GM23338 (cell line): Measurements from ENCODE around the gene MCOLN2. TPM values are rescaled to one million over a fixed set of nuclear protein-coding genes. Genes with fewer than 3 reads are reported as not detected.
"Not testable (repeated sequence)": the region's sequence is repeated elsewhere in the genome, so short reads cannot be mapped to it uniquely, and the experiment has no call there.

Experiments
- ATAC-seq: fragments of 200-7000 bp; cut with Tn5 transposase; 3 replicates; pipeline ENCODE4 v1.9.1; 2020
- DNase-seq: peaks from one replicate; pipeline ENCODE4 v3.0.0-alpha.2; 2015; ENCODE audit warnings: low spot score
- H2AFZ ChIP-seq: fragments of 200-600 bp; sonication (generic); 2 replicates; pipeline ENCODE4 v1.8.0; 2016; ENCODE audit warnings: antibody characterized with exemption, mild to moderate bottlenecking, moderate library complexity
- H3F3A ChIP-seq: fragments of 200-600 bp; sonication (generic); replicated peaks from 2 replicates; pipeline ENCODE4 v1.8.0; 2017; ENCODE audit warnings: antibody characterized with exemption, mixed run types, low read depth
- H3K27ac ChIP-seq: fragments of 200-600 bp; sonication (generic); 2 replicates; pipeline ENCODE4 v1.6.1; 2016; ENCODE audit warnings: low read depth
- H3K27me3 ChIP-seq: fragments of 200-600 bp; sonication (generic); 2 replicates; pipeline ENCODE4 v1.8.0; 2016; ENCODE audit warnings: mild to moderate bottlenecking, mixed run types, moderate library complexity; ENCODE audit not compliant: insufficient read depth
- H3K36me3 ChIP-seq: fragments of 200-600 bp; sonication (generic); 2 replicates; pipeline ENCODE4 v1.8.0; 2016; ENCODE audit warnings: mild to moderate bottlenecking; ENCODE audit not compliant: insufficient read depth
- H3K4me1 ChIP-seq: fragments of 200-600 bp; sonication (generic); 2 replicates; pipeline ENCODE4 v1.8.0; 2016; ENCODE audit warnings: mild to moderate bottlenecking, moderate library complexity; ENCODE audit not compliant: insufficient read depth
- H3K4me2 ChIP-seq: fragments of 200-600 bp; sonication (generic); 2 replicates; pipeline ENCODE4 v1.7.1; 2017; ENCODE audit warnings: mixed run types
- H3K4me3 ChIP-seq: fragments of 200-600 bp; sonication (generic); 2 replicates; pipeline ENCODE4 v1.6.1; 2016; ENCODE audit warnings: mixed run types
- H3K79me2 ChIP-seq: fragments of 200-600 bp; sonication (generic); replicated peaks from 2 replicates; pipeline ENCODE4 v1.8.0; 2017; ENCODE audit warnings: mild to moderate bottlenecking; ENCODE audit not compliant: insufficient read depth
- H3K9me2 ChIP-seq: fragments of 200-600 bp; sonication (generic); 2 replicates; pipeline ENCODE4 v1.8.0; 2017; ENCODE audit not compliant: insufficient read depth
- H4K20me1 ChIP-seq: fragments of 200-600 bp; sonication (generic); replicated peaks from 2 replicates; pipeline ENCODE4 v1.8.0; 2017; ENCODE audit warnings: mild to moderate bottlenecking; ENCODE audit not compliant: insufficient read depth
- H3K27ac Mint-ChIP-seq: 2 replicates; pipeline ENCODE4 v1.8.0; 2020; ENCODE audit warnings: inconsistent platforms, mild to moderate bottlenecking, moderate library complexity, mixed read lengths
- H3K27me3 Mint-ChIP-seq: 3 replicates; pipeline ENCODE4 v1.8.0; 2022; ENCODE audit warnings: low read depth, mild to moderate bottlenecking, moderate library complexity, mixed read lengths, inconsistent platforms; ENCODE audit not compliant: insufficient read depth, poor library complexity
- H3K36me3 Mint-ChIP-seq: 3 replicates; pipeline ENCODE4 v1.8.0; 2021; ENCODE audit warnings: low read depth, mild to moderate bottlenecking, inconsistent platforms, moderate library complexity, mixed read lengths
- H3K4me1 Mint-ChIP-seq: 3 replicates; pipeline ENCODE4 v1.8.0; 2020; ENCODE audit warnings: mild to moderate bottlenecking, inconsistent platforms, mixed read lengths
- H3K4me3 Mint-ChIP-seq: 3 replicates; pipeline ENCODE4 v1.8.0; 2021; ENCODE audit warnings: moderate library complexity, mild to moderate bottlenecking, inconsistent platforms, mixed read lengths
- H3K9me3 Mint-ChIP-seq: 3 replicates; pipeline ENCODE4 v1.8.0; 2020; ENCODE audit warnings: moderate library complexity, mild to moderate bottlenecking, inconsistent platforms, mixed read lengths
- JUNB ChIP-seq: IDR thresholded peaks from one replicate; pipeline ENCODE4 v1.6.1; 2016; ENCODE audit warnings: antibody characterized with exemption; ENCODE audit not compliant: unreplicated experiment
- ZNF114 ChIP-seq: fragments of 250-450 bp; sonication (Bioruptor Pico); IDR thresholded peaks from 2 replicates; pipeline ENCODE4 v1.5.0; 2020; ENCODE audit warnings: mild to moderate bottlenecking, moderate library complexity
- polyA plus RNA-seq: library from polyadenylated mRNA; unstranded; fragments of >200 nt; fragmentation: Nextera tagmentation; extraction: Ambion mirVana; gene quantifications from 2 replicates; pipeline ENCODE4 v1.2.1, GENCODE V29; 2016
- total RNA-seq: library from RNA; depleted of rRNA; stranded (reverse); fragments of >200 nt; shearing (Covaris generic); gene quantifications from 2 replicates; pipeline ENCODE4 v1.2.3, GENCODE V29; 2014
- TF ChIP-seq, protein P1 (sequence below): fragments of 250-450 bp; sonication (Bioruptor Pico); IDR thresholded peaks from 2 replicates; pipeline ENCODE4 v1.5.0; 2020; ENCODE audit warnings: mild to moderate bottlenecking, moderate library complexity
- TF ChIP-seq, protein P2 (sequence below): IDR thresholded peaks from one replicate; pipeline ENCODE4 v1.6.1; 2018; ENCODE audit warnings: antibody characterized with exemption; ENCODE audit not compliant: unreplicated experiment
- TF ChIP-seq, protein P3 (sequence below), 2 experiments: fragments of 200-600 bp in 1 of 2; sonication (generic) in 1 of 2; conservative IDR thresholded peaks; 2 replicates each; pipeline versions ENCODE4 v1.5.1 to v1.6.1; 2016 to 2017; ENCODE audit warnings: antibody characterized with exemption in 2 of 2, low read depth in 2 of 2, mild to moderate bottlenecking in 2 of 2, moderate library complexity in 1 of 2

Gene MCOLN2
- total and polyA plus RNA-seq, 2 experiments from 2014 or later, result 2.7 to 10.0 TPM

DNA sequence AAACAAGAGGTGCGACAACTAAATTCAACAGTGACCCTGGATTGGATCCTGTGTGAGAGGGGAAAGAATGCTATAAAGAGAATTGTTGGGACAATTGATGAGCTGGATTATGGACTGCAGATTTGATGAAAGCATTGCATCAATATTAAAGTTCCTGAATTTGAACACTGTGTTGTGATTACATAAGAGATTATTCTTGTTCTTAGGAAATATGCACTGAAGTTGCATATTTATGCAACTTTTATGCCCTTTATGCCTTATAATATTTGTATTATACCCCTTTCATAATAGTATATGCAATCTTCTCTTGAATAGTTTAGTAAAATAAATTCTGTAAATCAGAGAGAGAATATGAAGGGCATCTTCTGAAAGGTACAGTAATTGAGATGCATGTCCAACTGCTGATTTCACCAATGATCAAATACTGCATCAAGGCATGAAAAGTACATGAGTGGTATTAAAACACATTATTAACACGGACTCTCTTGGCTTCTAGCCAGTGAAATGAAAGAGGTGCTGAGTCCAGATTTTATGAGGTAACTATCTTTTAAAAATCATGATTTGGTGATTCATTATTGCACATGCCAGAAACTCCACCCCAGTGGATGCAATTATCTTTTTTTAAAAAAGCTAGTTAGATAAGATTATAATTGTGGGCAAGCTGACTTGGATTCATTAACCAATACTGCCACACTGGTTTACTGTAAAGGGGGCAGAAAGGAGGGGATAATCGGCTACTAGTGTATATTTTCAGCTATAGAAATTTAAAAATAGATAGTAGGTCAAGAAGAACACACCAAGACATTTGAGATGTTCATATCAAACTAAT is 84.0 kb downstream of the MCOLN2 start:
- H3K4me3 Mint-ChIP-seq, result no peak overlapping the region
- H2AFZ ChIP-seq, result no peak overlapping the region
- H3K36me3 Mint-ChIP-seq, result no peaks in the 10 kb centered on the region
- no peaks in the 10 kb centered on the region for H3K27me3 ChIP-seq
- no peak overlapping the region for H3K27ac Mint-ChIP-seq
- no peaks in the 10 kb centered on the region for H3K27me3 Mint-ChIP-seq
- no peaks in the 10 kb centered on the region for H3K9me2 ChIP-seq
- no peaks in the 10 kb centered on the region for H3K79me2 ChIP-seq
- no peak overlapping the region for H3K4me3 ChIP-seq
- H3K4me1 ChIP-seq, result peaks cover 2% of the 10 kb centered on the region; the same call in 1 of the 2 replicates
- H3K9me3 Mint-ChIP-seq, result no peaks in the 10 kb centered on the region
- H3F3A ChIP-seq, result no peaks in the 10 kb centered on the region
- H3K27ac ChIP-seq, result no peak overlapping the region
- H3K4me1 Mint-ChIP-seq, result no peaks in the 10 kb centered on the region; the same call in 2 of the 3 replicates
- H4K20me1 ChIP-seq, result no peaks in the 10 kb centered on the region
- DNase-seq (no peak), ATAC-seq (no peak)
- TF ChIP-seq ZNF114 (CRISPR knock-in tag), result no peak
- TF ChIP-seq, protein P1, sequence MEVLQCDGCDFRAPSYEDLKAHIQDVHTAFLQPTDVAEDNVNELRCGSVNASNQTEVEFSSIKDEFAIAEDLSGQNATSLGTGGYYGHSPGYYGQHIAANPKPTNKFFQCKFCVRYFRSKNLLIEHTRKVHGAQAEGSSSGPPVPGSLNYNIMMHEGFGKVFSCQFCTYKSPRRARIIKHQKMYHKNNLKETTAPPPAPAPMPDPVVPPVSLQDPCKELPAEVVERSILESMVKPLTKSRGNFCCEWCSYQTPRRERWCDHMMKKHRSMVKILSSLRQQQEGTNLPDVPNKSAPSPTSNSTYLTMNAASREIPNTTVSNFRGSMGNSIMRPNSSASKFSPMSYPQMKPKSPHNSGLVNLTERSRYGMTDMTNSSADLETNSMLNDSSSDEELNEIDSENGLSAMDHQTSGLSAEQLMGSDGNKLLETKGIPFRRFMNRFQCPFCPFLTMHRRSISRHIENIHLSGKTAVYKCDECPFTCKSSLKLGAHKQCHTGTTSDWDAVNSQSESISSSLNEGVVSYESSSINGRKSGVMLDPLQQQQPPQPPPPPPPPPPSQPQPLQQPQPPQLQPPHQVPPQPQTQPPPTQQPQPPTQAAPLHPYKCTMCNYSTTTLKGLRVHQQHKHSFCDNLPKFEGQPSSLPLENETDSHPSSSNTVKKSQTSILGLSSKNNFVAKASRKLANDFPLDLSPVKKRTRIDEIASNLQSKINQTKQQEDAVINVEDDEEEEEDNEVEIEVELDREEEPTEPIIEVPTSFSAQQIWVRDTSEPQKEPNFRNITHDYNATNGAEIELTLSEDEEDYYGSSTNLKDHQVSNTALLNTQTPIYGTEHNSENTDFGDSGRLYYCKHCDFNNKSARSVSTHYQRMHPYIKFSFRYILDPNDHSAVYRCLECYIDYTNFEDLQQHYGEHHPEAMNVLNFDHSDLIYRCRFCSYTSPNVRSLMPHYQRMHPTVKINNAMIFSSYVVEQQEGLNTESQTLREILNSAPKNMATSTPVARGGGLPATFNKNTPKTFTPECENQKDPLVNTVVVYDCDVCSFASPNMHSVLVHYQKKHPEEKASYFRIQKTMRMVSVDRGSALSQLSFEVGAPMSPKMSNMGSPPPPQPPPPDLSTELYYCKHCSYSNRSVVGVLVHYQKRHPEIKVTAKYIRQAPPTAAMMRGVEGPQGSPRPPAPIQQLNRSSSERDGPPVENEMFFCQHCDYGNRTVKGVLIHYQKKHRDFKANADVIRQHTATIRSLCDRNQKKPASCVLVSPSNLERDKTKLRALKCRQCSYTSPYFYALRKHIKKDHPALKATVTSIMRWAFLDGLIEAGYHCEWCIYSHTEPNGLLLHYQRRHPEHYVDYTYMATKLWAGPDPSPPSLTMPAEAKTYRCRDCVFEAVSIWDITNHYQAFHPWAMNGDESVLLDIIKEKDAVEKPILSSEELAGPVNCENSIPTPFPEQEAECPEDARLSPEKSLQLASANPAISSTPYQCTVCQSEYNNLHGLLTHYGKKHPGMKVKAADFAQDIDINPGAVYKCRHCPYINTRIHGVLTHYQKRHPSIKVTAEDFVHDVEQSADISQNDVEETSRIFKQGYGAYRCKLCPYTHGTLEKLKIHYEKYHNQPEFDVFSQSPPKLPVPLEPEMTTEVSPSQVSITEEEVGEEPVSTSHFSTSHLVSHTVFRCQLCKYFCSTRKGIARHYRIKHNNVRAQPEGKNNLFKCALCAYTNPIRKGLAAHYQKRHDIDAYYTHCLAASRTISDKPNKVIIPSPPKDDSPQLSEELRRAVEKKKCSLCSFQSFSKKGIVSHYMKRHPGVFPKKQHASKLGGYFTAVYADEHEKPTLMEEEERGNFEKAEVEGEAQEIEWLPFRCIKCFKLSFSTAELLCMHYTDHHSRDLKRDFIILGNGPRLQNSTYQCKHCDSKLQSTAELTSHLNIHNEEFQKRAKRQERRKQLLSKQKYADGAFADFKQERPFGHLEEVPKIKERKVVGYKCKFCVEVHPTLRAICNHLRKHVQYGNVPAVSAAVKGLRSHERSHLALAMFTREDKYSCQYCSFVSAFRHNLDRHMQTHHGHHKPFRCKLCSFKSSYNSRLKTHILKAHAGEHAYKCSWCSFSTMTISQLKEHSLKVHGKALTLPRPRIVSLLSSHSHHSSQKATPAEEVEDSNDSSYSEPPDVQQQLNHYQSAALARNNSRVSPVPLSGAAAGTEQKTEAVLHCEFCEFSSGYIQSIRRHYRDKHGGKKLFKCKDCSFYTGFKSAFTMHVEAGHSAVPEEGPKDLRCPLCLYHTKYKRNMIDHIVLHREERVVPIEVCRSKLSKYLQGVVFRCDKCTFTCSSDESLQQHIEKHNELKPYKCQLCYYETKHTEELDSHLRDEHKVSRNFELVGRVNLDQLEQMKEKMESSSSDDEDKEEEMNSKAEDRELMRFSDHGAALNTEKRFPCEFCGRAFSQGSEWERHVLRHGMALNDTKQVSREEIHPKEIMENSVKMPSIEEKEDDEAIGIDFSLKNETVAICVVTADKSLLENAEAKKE (CRISPR knock-in tag), result no peak
- TF ChIP-seq JUNB, result no peak
- TF ChIP-seq, protein P2, sequence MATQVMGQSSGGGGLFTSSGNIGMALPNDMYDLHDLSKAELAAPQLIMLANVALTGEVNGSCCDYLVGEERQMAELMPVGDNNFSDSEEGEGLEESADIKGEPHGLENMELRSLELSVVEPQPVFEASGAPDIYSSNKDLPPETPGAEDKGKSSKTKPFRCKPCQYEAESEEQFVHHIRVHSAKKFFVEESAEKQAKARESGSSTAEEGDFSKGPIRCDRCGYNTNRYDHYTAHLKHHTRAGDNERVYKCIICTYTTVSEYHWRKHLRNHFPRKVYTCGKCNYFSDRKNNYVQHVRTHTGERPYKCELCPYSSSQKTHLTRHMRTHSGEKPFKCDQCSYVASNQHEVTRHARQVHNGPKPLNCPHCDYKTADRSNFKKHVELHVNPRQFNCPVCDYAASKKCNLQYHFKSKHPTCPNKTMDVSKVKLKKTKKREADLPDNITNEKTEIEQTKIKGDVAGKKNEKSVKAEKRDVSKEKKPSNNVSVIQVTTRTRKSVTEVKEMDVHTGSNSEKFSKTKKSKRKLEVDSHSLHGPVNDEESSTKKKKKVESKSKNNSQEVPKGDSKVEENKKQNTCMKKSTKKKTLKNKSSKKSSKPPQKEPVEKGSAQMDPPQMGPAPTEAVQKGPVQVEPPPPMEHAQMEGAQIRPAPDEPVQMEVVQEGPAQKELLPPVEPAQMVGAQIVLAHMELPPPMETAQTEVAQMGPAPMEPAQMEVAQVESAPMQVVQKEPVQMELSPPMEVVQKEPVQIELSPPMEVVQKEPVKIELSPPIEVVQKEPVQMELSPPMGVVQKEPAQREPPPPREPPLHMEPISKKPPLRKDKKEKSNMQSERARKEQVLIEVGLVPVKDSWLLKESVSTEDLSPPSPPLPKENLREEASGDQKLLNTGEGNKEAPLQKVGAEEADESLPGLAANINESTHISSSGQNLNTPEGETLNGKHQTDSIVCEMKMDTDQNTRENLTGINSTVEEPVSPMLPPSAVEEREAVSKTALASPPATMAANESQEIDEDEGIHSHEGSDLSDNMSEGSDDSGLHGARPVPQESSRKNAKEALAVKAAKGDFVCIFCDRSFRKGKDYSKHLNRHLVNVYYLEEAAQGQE, result no peak
- TF ChIP-seq, protein P3, sequence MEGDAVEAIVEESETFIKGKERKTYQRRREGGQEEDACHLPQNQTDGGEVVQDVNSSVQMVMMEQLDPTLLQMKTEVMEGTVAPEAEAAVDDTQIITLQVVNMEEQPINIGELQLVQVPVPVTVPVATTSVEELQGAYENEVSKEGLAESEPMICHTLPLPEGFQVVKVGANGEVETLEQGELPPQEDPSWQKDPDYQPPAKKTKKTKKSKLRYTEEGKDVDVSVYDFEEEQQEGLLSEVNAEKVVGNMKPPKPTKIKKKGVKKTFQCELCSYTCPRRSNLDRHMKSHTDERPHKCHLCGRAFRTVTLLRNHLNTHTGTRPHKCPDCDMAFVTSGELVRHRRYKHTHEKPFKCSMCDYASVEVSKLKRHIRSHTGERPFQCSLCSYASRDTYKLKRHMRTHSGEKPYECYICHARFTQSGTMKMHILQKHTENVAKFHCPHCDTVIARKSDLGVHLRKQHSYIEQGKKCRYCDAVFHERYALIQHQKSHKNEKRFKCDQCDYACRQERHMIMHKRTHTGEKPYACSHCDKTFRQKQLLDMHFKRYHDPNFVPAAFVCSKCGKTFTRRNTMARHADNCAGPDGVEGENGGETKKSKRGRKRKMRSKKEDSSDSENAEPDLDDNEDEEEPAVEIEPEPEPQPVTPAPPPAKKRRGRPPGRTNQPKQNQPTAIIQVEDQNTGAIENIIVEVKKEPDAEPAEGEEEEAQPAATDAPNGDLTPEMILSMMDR (conservative IDR thresholded peaks at IDR 0.05; ENCODE audit: low read depth in 2 of 2), result no peak
- H3K36me3 ChIP-seq, result no peaks in the 10 kb centered on the region
- H3K4me2 ChIP-seq, result no peak overlapping the region

DNA sequence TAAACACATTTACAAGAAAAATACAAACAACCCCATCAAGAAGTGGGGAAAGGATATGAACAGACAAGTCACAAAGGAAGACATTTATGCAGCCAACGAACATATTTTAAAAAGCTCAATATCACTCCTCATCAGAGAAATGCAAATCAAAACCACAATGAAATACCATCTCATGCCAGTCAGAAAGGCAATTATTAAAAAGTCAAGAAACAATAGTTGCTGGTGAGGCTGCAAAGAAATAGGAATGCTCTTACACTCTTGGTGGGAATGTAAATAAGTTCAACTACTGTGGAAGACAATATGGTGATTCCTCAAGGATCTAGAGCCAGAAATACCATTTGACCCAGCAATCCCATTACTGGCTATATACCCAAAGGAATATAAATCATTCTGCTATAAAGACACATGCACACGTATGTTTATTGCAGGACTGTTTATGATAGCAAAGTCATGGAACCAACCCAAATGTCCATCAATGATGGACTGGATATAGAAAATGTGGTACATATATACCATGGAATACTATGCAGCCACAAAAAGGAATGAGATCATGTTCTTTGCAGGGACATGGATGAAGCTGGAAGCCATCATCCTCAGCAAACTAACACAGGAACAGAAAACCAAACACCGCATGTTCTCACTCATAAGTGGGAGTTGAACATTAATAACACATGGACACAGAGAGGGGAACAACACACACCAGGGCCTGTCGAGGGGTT is 88.0 kb downstream of the MCOLN2 start:
- peaks cover 13% of the 10 kb centered on the region; the same call in 1 of the 2 replicates for H3K4me1 ChIP-seq
- not testable (repeated sequence) for H3K4me2 ChIP-seq, H2AFZ ChIP-seq, H3K4me1 Mint-ChIP-seq, H3K36me3 ChIP-seq, H3K4me3 Mint-ChIP-seq, H3K4me3 ChIP-seq, H3F3A ChIP-seq, H3K36me3 Mint-ChIP-seq, H3K79me2 ChIP-seq, H3K9me3 Mint-ChIP-seq, H3K9me2 ChIP-seq, H3K27ac ChIP-seq, H3K27ac Mint-ChIP-seq, H3K27me3 ChIP-seq, DNase-seq, H4K20me1 ChIP-seq, ATAC-seq, H3K27me3 Mint-ChIP-seq
